GM19238 (cell line): ENCODE data around the gene TUBGCP2.
"Not testable (repeated sequence)": the region's sequence is repeated elsewhere in the genome, so short reads cannot be mapped to it uniquely, and the experiment has no call there.

Experiments
- DNase-seq: peaks from one replicate; pipeline ENCODE4 v3.0.0; 2011; ENCODE audit warnings: low spot score; ENCODE audit not compliant: insufficient read length

TUBGCP2 gene

GRCh38 chr10:133325440-133326222 lies 17.0 kb upstream of the TUBGCP2 start:
- no peak for DNase-seq

- DNase-seq, result no peak
These were observed 16.2 kb upstream of the TUBGCP2 start for GRCh38 chr10:133324857-133325260.

GRCh38 chr10:133324198-133324792 lies 15.6 kb upstream of the TUBGCP2 start:
- no peak for DNase-seq

- DNase-seq, result not testable (repeated sequence)
These were observed 13.5 kb upstream of the TUBGCP2 start for GRCh38 chr10:133322064-133322709.

DNA sequence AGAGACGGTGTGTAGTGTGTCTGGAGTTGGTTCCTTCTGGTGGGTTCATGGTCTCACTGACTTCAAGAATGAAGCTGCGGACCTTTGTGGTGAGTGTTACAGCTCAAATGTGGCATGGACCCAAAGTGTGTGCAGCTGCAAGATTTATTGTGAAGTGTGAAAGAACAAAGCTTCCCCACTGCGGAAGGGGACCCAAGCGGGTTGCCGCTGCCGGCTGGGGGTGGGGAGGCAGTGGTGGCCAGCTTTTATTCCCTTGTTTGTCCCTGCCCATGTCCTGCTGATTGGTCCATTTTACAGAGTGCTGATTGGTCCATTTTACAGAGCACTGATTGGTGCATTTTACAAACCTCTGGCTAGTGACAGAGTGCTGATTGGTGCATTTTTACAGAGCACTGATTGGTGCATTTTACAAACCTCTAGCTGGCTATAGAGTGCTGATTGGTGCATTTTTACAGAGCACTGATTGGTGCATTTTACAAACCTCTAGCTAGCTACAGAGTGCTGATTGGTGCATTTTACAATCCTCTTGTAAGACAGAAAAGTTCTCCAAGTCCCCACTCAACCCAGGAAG lies 12.3 kb upstream of the TUBGCP2 start:
- DNase-seq, result not testable (repeated sequence)

DNA sequence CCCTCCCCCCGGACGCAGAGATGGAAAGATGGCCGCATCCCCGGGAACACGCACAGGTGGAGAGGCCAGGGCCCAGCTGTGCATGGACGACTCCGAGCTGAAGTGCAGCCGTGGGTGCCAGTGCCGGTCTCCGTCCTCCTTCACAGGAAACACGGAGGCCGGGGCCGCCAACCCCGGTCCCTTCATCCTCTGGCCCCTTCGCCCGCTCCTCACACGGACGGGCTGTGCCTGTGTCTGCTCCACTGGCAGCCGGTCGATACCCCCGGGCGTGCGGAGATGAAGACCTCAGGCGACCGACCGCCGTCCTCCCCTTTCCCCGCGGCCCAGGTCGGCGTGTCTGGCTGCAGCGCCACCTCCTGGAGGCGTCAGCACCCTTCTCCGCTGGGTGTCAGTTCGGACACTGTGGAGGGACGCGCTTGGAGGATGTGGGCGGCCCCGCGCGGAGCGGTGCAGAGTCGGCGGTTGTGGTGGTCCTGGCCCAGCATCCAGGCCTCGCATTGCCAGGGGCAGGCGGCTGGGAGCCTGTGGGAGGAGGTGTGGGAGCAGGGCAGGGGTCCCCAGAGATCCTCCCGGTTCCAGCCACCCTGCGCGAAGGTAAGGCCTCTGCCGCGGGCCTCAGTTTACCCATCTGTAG lies 9.9 kb upstream of the TUBGCP2 start:
- peak; percentile 63 for DNase-seq

GRCh38 chr10:133316732-133317131 lies 8.1 kb upstream of the TUBGCP2 start:
- DNase-seq, result no peak

DNA sequence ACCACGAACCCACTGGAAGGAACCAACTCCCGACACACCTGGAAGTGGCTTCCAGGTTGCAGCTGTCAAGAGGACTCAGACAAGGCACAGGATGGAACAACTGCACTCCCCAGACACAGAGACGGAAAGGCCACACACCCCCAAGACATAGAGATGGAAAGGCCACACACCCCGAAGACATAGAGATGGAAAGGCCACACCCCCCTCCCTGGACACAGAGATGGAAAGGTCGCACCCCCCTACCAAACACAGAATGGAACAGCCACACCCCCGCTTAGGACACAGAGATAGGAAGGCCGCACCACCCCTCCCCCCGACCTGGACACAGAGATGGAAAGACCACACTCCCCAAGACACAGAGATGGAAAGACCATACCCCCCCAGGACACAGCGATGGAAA lies 7.6 kb upstream of the TUBGCP2 start:
- DNase-seq, result no peak

DNA sequence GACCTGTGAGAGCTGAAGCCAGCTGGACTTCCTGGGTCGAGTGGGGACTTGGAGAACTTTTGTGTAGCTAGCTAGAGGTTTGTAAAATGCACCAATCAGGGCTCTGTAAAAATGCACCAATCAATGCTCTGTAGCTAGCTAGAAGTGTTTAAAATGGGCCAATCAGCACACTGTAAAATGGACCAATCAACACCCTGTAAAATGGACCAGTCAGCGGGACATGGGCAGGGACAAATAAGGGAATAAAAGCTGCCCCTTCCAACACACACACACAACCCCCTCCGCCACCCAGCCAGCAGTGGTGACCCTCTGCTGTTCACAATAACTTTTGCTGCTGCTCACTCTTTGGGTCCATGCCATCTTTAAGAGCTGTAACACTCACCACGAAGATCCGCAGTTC lies 7.2 kb upstream of the TUBGCP2 start:
- no peak for DNase-seq

DNA sequence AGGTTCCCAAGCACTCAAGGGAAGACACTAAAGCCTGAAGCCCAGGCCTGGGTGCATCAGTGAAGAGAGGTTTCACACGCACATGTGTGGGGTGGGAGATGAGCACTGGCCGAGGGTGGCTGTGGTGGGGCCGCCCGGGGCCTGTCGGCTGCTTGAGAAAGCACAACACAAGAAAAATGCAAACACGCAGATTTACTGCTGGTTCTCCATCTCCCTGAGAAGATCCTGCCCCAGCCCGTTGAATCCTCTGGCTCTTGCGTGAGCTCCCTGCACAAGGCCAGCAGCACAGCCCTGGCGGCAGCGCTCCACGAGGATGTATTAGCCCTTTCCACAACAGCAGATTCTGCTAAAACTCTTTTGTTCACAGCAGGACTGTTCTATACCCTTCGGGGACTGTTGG lies 6.2 kb upstream of the TUBGCP2 start:
- no peak for DNase-seq

GRCh38 chr10:133313192-133313591 lies 4.5 kb upstream of the TUBGCP2 start:
- DNase-seq, result no peak

- no peak for DNase-seq
These were observed 4.1 kb upstream of the TUBGCP2 start for GRCh38 chr10:133312769-133313145.

DNA sequence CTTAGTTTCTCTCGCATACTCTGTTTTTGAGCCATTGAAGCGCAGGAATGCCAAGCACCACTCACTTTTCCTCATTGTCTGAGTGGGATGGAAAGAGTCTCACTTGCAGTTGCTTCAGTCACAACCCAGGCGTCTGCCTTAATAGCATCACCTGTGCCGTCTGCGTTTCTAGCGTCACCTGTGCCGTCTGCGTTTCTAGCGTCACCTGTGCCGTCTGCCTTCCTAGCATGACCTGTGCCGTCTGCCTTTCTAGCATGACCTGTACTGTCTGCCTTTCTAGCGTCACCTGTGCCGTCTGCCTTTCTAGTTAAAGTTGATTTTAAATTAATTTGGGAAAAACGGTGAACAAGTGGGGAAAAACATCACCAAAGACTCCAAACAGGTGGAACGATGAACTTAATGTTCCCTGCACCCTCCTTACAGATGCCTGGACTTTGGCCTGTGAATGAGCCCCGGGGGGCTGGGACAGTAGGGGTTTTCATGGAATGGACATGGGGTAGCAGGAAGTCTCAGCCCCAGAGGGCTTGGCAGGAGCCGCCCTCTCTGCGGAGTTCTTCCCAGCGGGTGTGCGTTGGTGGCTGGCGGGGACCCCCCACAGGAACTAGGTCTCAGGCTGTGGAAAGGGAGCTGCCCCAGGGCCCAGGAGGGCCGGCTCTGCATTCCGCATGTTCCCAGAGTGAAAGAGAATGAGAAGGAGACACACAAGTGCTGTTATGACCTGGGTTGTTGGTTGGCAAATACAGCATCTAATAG lies 3.5 kb upstream of the TUBGCP2 start:
- DNase-seq, result no peak

GRCh38 chr10:133311570-133311969 lies 2.9 kb upstream of the TUBGCP2 start:
- DNase-seq, result no peak

DNA sequence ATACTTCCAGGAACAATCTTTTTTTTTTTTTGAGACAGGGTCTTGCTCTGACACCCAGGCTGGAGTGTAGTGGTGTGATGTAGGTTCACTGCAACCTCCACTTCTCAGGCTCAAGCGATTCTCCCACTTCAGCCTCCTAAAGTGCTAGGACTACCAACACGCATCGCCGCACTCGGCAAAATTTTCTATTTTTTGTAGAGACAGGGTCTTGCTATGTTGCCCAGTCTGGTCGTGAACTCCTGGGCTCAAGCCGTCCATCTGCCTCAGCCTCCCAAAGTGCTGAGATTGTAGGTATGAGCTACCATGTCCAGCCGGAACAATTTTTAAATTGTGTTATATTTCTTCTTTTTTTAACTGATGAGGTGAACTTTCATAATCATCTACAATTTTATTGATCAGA lies 2.1 kb upstream of the TUBGCP2 start:
- DNase-seq, result no peak

DNA sequence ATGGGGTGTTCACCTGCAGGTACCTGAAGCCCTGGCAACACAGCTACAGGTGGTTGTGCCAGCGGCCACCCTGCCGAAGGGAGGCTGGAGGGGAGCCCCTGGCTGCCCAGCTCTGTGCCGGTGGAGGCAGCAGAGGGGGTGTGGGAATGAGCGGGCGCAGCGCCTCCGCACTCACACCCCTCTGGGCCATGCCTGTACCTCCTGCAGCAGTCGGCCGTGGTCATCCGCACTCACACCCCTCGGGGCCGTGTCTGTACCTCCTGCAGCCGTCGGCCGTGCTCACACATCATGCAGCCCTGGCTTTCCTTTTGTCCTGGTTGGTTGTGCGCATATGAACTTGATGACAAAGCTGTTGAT lies 1.7 kb upstream of the TUBGCP2 start:
- DNase-seq, result no peak

DNA sequence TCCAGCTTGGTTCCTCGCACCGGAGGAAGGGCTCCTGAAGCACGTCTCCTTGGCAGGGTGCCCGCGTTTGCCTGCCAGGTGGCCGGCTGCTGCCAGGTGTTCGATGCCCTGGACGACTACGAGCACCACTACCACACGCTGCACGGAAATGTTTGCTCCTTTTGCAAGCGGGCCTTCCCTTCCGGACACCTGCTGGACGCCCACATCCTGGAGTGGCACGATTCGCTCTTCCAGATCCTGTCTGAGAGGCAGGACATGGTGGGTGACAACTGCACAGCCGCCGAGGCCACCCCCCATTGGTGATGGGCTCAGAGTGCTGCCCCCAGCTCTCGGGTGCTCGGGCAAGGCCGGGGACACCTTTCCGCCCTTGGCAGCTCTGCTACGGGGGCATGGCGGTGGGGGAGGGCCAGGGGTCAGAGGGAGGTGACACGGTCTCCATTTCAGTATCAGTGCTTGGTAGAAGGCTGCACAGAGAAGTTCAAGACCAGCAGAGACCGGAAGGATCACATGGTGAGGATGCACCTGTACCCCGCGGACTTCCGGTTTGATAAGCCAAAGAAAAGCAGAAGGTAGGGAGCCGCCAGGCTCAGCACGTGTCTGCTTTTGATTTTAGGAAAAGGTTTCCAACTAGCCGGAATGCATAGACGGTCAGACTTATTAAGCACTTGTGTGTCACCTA lies 1.2 kb upstream of the TUBGCP2 start:
- DNase-seq, result no peak

- peak; percentile 90 for DNase-seq
These were observed 538 bp upstream of the TUBGCP2 start for GRCh38 chr10:133309100-133309719.

DNA sequence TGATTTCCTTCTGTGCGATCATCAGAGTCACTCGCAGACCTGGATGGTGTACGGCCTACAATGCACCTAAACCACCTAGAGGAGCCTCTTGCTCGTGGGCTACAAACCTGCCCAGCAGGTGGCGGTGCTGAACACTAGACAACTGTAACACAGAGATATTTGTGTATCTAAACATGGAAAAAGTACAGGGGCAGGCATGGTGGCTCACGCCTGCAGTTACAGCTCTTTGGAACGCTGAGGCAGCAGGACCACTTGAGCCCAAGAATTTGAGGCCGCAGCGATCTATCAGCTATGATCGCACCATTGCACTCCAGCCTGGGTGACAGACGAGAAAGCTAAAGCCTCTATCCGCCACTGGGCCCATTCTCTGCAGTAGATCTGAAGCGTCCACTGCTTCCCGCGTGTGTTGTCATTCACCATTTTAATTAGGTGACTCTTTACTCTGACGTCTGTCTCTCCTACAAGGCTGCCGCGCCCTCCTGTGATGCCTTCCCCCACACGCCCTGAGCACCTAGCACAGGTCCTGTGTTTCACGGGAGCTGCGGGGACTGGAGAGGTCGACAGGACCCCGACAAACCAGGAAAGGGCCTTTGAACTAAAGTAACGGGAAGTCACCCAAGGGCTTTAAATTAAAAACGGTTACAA lies 774 bp downstream of the TUBGCP2 start:
- DNase-seq, result peak; percentile 67

DNA sequence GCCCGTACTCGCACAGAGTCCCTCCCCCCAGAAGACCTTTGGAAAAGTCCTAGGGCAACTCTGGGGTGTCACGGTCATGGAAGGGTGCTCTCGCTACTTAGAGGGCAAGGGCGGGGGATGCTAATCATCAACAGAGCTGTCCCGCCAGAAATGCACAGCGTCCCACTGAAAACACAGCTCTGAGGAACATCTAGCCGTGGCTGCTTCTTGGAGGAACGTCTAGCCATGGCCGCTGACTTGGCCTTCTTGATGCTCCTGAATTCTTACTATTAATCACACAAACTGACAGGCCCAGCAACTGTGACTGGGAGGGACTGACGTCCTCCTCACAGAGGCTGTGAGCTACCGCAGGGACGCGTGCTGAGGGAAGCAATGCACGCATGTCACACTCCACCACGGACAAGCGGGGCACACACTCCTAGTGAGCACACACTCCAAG lies 1.7 kb downstream of the TUBGCP2 start:
- no peak for DNase-seq
